NOMO-1 treated with dmso at 0.1 percent for 144 hours (cell line): ENCODE results near the gene STX8.

Source experiments
- DNase-seq: peaks from one replicate; lab custom pipeline; 2025; ENCODE audit not compliant: unreplicated experiment; lab: John Stamatoyannopoulos, UW

STX8 gene

DNA sequence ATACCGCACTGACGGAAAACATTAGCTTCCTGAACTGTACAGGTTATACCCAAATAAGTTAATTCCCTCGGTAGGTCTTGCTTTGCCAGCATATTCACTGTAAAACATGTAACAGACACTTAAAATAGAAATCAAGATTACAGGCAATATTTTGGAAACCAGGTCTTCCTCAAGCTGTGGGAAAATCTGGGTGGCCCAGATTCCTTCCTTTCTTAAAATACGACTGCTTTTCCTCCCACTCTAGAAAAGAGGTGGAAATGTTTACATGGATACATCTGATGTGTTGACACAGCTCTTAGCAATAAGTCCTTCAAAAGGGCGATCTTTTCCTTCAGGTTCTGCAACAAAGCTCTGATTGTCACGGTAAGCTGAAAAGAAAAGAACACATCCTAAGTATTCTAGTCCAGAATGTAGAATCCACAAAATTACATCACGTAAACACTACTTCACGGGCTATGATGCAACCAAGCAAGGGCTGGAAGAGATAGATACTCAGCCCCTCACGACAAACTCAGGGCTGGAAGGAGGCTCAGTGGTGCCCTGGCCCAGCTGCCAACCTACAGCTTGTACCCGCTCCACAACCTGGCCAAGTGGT lies 18.4 kb downstream of the STX8 start:
- no peak for DNase-seq

DNA sequence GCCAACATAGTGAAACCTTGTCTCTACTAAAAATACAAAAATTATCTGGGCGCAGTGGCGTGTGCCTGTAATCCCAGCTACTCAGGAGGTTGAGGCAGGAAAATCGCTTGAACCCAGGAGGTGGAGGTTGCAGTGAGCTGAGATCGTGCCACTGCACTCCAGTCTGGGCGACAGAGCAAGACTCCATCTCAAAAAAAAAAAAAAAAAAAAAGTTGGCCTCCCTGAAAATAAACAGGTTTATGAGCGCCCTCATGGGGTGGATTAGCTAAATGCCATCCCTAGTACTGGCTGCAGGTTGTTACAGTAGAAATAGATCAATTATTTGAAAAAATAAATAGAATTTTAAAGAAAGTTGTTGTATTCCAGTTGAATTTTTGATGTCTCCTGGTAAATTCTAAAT lies 20.9 kb downstream of the STX8 start:
- peak; percentile 25 for DNase-seq

DNA sequence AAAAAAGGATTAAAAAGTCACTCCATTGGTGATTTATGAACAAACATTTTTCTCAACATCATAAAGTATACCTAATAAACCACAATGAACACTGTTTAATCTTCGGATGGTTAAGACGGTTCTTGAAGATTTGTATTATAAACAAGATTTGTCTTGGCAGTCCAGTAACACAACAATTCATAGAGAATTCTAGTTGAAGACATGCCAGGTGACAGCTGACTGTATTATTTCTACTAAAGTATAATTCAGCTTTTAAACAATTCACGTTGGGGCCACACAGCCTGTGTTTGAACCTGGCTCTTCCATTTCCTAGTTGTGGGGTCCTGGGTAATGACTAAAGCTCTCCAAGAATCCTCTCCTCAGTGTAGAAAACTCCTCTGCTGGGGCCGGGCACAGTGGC lies 22.0 kb downstream of the STX8 start:
- DNase-seq = no peak

DNA sequence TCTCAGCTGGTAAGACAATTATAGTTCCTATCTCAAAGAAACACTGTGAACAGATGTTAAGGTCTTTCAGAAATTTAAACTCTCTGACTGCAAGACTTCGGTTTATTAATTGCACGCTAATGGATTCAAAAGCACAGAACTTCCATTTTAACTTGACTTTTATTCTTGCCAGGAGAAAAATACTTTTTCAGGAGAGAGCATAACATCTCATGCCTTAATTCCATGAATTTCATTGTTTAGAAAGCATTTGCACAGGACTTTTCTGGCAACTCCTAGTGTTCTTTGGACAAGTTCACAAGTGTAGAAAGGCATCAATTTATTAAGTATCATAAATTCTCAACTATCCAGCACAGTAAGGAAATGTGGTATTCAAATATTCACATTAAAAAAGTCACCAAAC lies 22.4 kb downstream of the STX8 start:
- no peak for DNase-seq

DNA sequence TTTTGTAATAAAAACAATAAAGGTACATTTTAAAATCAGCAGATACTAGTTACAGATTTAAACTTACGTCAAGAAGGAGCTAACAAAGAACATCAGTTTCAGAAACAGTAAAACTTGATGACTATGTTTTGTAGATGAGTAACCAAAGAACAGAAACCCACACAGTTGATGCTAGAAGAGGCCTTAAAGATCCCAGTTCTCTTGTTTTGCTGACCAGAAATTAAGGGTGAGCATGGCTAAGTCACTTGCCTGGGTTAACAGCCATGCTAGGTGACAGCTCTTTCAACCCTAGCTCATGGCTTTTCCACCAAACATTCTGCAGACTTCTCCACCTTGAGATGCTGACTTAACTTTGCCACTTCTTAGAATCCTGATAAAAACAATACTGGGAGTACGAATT lies 26.4 kb downstream of the STX8 start:
- DNase-seq = no peak

DNA sequence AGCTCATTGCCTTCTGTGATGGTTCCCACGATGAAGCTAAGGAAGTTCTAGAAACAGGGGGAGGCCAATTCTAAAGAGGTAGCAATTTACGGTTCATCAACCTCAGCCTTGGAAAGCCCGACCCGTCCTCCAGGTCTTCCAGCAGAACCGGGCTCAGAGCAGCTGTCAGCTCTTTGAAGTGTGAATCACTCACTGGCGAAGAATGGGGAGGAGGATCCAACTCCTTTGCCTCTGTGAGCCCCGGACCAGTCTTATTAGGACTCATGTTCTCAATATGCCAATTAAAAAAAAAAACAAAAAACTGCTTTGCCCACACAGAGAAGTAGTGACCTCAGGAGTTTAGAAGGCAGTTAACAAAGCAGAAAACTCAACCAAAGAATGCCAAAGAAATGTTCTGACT lies 31.4 kb downstream of the STX8 start:
- DNase-seq = no peak

DNA sequence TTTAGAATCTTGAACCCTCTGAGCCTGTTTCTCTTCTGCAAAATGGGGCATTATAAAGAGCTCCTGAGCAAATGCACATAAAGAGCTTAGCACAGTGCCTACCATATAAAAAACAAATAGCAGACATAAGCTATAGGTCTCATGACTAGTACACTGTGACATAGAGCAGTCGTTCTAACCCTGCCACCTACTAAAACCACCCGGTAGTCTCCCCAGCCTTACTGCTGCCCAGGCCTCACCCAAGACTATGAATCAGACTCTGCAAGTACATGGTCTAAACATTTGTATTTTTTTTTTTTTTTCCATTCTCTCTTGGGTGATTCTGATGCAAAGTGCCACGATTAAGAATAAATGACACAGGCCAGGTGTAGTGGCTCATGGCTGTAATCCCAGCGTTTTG lies 33.9 kb downstream of the STX8 start:
- no peak for DNase-seq

DNA sequence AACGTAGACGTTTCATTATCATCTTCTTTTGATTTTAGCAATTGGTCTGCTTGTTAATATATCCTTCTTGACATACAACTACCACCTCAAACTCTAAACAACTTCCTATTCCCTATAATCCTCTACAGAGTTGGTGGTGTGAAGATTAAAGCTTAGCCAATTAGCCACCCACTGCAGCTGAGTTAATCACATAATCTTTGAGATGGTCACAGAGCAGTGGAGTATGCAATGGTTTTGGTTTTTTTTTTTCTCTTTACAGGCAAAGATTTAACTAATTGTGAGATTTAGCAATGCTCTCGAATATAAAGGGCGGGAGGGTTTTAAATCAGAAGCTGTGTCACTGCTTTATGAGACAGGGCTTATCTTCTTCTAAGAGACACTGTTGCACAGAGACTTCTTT lies 37.0 kb downstream of the STX8 start:
- DNase-seq = peak; percentile 5

DNA sequence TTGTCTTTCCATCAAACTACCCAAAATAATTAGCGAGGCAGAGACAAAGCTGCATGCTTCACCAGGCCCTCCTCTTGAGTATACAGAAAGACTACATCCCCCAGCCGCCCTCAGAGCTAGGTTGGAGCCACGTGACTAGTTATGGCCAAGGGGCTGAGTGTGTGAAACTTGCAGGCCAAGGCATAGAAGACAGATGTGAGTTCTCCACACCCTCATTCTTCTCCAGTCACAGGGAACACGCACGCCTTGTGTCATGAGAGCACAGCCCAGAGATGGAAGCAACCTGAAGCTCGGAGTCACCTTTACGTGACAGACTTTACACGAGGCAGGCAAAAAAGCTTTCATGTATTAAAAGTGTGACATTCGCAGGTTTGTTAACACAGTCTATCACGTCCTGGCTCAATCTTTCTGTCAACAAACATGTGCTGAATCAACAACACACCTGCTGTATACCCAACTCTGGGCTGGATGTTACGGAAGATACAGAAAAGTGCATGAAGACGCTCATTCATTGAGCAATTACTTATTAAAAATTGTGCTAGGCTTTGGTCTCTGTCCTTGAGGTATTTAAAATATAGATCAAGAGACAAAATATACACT lies 38.3 kb downstream of the STX8 start:
- no peak for DNase-seq

DNA sequence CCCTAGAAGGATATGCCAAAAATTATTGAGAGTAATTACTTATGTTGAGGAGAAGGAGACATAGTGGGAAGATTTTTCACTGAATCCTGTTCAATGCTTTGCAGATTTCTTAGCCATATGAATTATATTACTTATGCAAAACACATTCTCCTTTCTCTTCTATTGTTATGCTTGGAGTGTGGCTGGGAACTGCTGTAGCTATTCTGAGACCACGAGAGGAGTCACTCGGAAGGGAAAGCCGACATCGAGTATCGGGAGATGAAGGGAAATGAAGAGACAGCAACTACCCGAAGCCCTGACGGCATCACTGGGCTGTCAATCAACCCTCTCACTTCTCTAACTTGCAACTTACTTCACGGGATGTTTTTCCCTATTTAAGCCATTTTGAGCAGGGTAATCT lies 39.6 kb downstream of the STX8 start:
- no peak for DNase-seq

DNA sequence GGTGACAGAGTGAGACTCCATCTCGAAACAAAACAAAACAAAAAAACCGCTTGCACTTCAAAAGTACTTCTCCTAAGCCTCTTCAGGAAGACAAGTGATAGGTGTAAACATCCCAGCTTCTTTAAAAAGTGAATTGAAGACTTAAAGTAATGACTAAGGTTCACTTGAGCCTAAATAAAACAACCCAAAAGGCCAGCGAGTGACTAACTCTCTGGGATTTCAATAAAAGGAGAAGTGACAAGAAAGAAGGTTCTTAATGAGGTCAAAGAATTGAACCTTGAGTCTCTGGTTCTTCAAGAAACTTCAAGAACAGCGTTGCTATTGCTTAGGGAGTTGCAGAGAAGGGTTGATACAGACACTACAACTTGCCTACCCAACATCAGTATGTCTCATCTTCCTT lies 42.2 kb downstream of the STX8 start:
- no peak for DNase-seq

DNA sequence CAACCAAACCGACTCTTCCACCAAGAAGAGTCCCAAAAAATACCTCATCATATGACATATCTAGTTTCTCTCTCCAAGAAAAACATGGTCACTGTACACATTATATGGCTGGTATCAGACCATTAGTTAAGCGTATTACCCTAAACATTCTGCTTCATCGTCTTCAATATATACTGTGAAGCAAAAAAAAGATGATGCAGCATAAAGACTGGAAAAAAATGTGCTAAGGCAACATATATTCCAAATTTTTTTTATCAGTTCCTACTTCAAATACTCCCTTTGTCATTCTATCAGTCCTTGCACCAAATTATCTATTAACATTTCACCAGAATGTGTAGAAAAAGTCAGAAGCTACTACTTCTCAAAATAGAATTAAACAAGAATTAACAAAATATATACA lies 42.9 kb downstream of the STX8 start:
- no peak for DNase-seq

DNA sequence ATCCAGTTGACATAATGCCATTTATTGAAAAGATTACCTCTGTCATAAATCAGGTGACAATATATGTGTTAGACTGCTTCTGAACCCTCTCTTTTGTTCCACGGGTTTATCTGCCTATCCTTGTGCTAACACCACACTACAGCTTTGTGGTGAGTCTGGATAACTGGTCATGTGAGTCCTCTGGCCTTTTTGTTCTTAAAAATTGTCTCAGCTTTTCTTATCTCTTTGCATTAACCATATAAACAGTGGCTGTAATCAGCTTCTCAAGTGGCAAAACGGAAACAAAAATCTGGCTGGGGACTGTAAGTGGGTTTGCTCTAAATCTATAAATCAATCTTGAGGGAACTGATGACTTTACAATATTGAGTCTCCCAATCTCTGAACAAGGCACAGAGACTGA lies 44.6 kb downstream of the STX8 start:
- no peak for DNase-seq

DNA sequence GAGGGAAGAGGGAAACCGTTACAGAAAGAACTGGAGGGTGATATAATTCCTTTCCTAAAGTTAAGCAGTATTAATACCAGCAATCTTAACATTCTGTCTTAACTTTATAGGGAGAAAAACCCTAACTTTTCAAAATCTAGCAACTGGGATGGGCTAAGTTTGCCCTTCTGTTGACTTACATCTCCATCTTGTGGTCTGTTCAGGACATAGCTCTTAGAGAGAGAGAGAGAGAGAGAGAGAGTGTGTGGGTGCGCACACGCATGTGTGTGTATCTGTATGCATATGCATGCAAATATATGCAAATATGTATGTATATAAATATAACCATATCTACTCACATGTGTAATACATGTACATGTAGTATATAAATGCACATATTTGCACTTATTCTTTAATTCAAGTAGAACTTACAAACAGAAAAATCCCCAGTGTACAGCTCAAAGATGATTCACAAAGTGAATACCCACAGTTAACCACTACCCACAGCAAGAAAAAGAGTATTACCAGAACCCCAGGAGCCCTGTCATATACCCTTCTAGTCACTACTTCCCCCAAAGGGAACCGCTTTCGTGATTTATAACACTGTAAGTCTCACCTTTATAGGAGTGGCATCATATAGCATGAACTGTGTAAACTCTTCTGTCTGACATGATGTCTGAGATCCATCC lies 46.5 kb downstream of the STX8 start:
- peak; percentile 2 for DNase-seq

DNA sequence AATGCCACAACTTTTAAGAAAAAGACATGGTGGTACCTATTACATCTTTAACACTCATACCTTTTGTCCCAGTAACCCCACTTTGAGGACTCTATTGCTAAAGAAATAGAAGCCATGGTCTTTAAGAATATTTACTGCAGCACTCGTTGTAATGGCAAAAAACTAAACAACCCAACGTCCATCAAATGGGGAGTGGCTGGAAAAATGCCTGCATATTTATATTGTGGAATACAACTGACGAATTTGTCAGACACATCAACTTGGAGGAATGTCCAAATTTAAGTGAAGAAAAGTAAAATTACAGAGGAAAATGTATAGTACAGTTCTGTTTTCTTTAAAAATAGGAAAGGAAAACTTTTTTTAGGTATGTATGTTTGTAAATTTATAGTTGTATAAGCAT lies 47.8 kb downstream of the STX8 start:
- no peak for DNase-seq

DNA sequence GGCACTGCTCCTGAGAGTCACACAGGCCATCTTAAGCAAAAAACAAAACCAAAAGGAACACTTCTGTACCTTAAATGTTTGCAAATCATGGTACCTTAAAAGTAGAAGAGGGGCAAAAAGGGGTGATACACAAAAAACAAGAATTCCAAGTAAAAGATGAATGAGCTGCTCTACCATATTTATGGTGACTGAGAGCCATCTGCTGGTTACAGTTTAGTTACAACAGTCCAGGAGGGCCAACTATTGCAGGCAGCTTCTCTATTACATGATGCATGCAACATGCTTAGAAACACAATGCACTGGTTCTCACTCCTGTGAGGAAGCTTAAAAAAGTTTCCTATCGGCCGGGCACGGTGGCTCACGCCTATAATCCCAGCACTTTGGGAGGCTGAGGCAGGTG lies 53.5 kb downstream of the STX8 start:
- no peak for DNase-seq

DNA sequence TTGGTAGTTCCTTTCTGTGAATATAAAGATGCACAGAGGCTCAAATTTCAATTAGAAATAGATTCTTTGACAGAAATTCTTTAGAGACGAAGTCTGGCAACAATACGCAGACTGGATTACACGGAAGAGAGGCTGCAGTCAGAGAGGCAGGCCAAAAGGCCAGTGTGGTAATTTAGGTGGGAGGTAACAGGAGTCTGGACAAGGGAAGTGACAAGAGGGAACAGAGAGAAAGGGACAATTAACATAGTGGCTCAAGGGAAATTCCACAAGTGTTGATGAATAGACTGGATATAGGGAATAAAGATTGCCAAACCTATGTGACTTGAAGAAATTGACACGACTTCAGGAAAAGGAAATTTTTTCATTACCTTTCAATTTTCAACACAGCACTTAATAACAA lies 54.6 kb downstream of the STX8 start:
- DNase-seq = no peak

DNA sequence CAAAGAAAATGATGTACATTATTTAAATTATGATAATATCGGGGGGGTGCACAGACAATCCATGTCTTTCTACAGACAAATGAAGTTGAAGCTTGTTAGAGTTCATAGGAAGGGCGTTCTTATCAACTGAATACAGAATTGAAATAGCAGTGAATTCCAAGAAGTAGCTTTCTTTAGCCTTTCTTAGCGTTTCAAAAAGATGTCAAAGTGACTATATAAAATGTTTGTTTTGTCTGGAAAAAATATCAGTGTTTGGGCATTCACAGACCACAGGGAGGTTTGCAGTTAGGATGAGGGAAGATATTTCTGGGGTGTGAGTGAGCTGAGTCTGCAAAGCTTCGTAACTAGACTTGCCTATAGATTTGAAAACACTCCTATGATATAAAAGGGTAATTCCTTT lies 55.0 kb downstream of the STX8 start:
- DNase-seq = no peak

DNA sequence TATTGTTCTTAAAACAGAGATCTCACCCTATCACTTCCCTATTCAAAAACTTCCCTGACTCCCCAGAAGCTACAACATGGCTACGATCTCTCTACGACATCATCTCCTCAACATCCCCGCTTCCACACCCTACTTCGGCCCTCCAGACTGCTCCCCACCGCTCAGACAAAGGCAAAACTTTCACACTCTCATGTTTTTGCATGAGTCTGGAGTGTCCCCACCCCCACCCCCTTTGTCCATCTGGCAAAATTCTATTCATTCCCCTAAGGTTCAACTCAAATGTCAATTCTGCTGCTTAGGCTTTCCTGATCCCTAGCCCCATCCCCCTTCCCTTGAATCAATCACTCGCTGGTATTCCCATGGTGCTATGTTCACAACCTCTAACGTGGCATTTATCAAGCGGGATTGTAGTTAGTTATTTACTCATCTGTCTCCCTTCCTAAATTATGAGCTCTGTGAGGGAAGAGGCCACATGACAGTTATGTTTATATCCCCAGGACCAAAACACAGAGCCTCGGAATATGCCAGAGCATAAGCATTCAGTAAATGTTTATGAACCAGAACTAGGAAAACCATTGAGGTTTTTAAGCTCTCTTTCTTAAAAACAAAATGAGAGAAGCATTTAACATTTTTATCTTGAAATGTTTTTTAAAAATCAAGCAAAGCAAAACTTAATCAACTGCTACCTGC lies 55.9 kb downstream of the STX8 start:
- DNase-seq = no peak

DNA sequence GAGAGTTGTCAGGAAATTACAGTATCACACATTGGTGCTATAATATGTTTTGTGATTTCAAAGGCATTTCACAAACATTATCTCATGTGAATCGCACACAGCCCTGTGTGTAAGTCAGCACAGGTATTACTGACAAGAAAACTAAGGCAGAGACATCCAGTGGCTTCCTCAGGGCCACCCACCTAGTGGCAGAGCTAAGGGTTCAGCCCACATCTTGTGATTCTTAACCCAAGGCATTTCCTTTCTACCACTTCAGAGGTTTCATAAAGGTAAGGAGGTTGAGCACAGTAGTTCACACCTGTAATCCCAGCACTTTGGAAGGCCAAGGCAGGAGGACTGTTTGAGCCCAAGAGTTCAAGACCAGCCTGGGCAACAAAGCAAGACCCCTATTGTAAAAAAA lies 58.2 kb downstream of the STX8 start:
- DNase-seq = no peak

DNA sequence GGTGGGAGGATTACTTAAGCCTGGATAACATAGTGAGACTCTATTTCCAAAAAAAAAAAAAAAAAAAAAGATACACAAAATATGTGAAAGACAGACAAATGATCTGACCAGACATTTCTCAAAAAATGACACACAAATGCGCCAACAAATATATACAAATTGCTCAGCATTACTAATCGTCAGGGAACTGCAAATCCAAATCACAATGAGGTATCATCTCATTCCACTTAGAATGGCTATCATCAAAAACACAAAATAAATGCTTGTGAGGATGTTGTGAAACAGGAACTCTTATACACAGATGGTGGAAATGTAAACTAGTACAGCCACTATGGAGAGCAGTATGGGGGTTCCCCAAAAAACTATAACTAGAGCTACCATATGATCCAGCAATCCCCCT lies 62.4 kb downstream of the STX8 start:
- DNase-seq = no peak
